Glutamatergic neuron (in vitro differentiated cells): Measurements from ENCODE around the gene FAM120B. TPM values are rescaled to one million over a fixed set of nuclear protein-coding genes. Genes with fewer than 3 reads are reported as not detected.

Source experiments
- DNase-seq: peaks from one replicate; pipeline ENCODE4 v3.0.0; 2022
- H3K27ac Mint-ChIP-seq: one replicate; pipeline ENCODE4 v1.8.0; 2020; ENCODE audit warnings: mild to moderate bottlenecking, mixed read lengths, inconsistent platforms; ENCODE audit not compliant: unreplicated experiment
- H3K27me3 Mint-ChIP-seq: one replicate; pipeline ENCODE4 v1.8.0; 2020; ENCODE audit warnings: mild to moderate bottlenecking, moderate library complexity, mixed read lengths, inconsistent platforms; ENCODE audit not compliant: unreplicated experiment
- H3K36me3 Mint-ChIP-seq: one replicate; pipeline ENCODE4 v1.8.0; 2020; ENCODE audit warnings: mild to moderate bottlenecking, mixed read lengths, inconsistent platforms; ENCODE audit not compliant: unreplicated experiment
- H3K4me1 Mint-ChIP-seq: one replicate; pipeline ENCODE4 v1.8.0; 2020; ENCODE audit warnings: mild to moderate bottlenecking, low read depth, mixed read lengths, inconsistent platforms; ENCODE audit not compliant: unreplicated experiment
- H3K4me3 Mint-ChIP-seq: one replicate; pipeline ENCODE4 v1.8.0; 2020; ENCODE audit warnings: mild to moderate bottlenecking, mixed read lengths, inconsistent platforms; ENCODE audit not compliant: unreplicated experiment
- H3K9me3 Mint-ChIP-seq: one replicate; pipeline ENCODE4 v1.8.0; 2020; ENCODE audit warnings: mild to moderate bottlenecking, moderate library complexity, mixed read lengths, inconsistent platforms; ENCODE audit not compliant: unreplicated experiment
- CTCF ChIP-seq: fragments of 200-600 bp; sonication (generic); IDR thresholded peaks from one replicate; pipeline ENCODE4 v1.5.0; 2021; ENCODE audit not compliant: partially characterized antibody, unreplicated experiment
- total RNA-seq: library from RNA; stranded (reverse); fragmentation: NEBNext Ultra II Directional; extraction: Animal tissue kit (Norgen Biotek cat#: 25700); gene quantifications from one replicate; pipeline ENCODE4 v1.2.1, GENCODE V29; 2021; ENCODE audit not compliant: unreplicated experiment

FAM120B gene
- total RNA-seq, 1 donor from 2014 or later: 48.3 TPM

- H3K9me3 Mint-ChIP-seq: peaks cover 27% of the 10 kb centered on the region
- peak overlapping the region; percentile 99 for H3K27ac Mint-ChIP-seq
- H3K36me3 Mint-ChIP-seq: peaks cover 9% of the 10 kb centered on the region
- TF ChIP-seq CTCF: no peak
- peaks cover 27% of the 10 kb centered on the region for H3K27me3 Mint-ChIP-seq
- H3K4me3 Mint-ChIP-seq: peak overlapping the region; percentile 71
- DNase-seq: no peak
- H3K4me1 Mint-ChIP-seq: peaks cover 41% of the 10 kb centered on the region
Measured at GRCh38 chr6:170437719-170438401, 131.3 kb downstream of the FAM120B start.

GRCh38 chr6:170438402-170438753 lies 131.8 kb downstream of the FAM120B start:
- peak overlapping the region; percentile 71 for H3K4me3 Mint-ChIP-seq
- H3K27ac Mint-ChIP-seq: peak overlapping the region; percentile 99
- peaks cover 9% of the 10 kb centered on the region for H3K36me3 Mint-ChIP-seq
- H3K4me1 Mint-ChIP-seq: peaks cover 41% of the 10 kb centered on the region
- peak; percentile 96 for DNase-seq
- no peak for TF ChIP-seq CTCF
- peaks cover 27% of the 10 kb centered on the region for H3K27me3 Mint-ChIP-seq
- H3K9me3 Mint-ChIP-seq: peaks cover 27% of the 10 kb centered on the region

GRCh38 chr6:170438861-170439260 lies 132.3 kb downstream of the FAM120B start:
- Mint-ChIP-seq H3K27ac (peak overlapping the region; percentile 89), H3K27me3 (peaks cover 27% of the 10 kb centered on the region), H3K4me1 (peaks cover 43% of the 10 kb centered on the region), H3K36me3 (peaks cover 9% of the 10 kb centered on the region), H3K4me3 (peak overlapping the region; percentile 55), H3K9me3 (peaks cover 27% of the 10 kb centered on the region)
- no peak for TF ChIP-seq CTCF
- DNase-seq: no peak

GRCh38 chr6:170439366-170440361 lies 133.1 kb downstream of the FAM120B start:
- H3K27me3 Mint-ChIP-seq: peaks cover 27% of the 10 kb centered on the region
- H3K36me3 Mint-ChIP-seq: peaks cover 9% of the 10 kb centered on the region
- peaks cover 42% of the 10 kb centered on the region for H3K4me1 Mint-ChIP-seq
- no peak for TF ChIP-seq CTCF
- DNase-seq: no peak
- peak overlapping the region; percentile 89 for H3K27ac Mint-ChIP-seq
- H3K9me3 Mint-ChIP-seq: peaks cover 27% of the 10 kb centered on the region
- peak overlapping the region; percentile 55 for H3K4me3 Mint-ChIP-seq

GRCh38 chr6:170440437-170440836 lies 133.9 kb downstream of the FAM120B start:
- Mint-ChIP-seq H3K27ac (peak overlapping the region; percentile 31), H3K36me3 (peaks cover 9% of the 10 kb centered on the region), H3K27me3 (peaks cover 27% of the 10 kb centered on the region), H3K4me3 (no peak overlapping the region), H3K9me3 (peaks cover 28% of the 10 kb centered on the region), H3K4me1 (peaks cover 47% of the 10 kb centered on the region)
- TF ChIP-seq CTCF: no peak
- DNase-seq: no peak
